ENCODE measurements around the gene CCDC137. TPM values are rescaled to one million over a fixed set of nuclear protein-coding genes. Genes with fewer than 3 reads are reported as not detected.
A peak's percentile ranks its signal among the peaks of the same experiment; 100 is the strongest.

Gene CCDC137
- total RNA-seq, 1 donor from 2014 or later = 41.3 TPM

- Mint-ChIP-seq H3K36me3 (ENCODE audit: low read depth) (peaks cover 37% of the 10 kb centered on the region), H3K27me3 (no peaks in the 10 kb centered on the region), H3K4me3 (peak overlapping the region; percentile 95), H3K4me1 (peaks cover 34% of the 10 kb centered on the region), H3K9me3 (no peaks in the 10 kb centered on the region), H3K27ac (peak overlapping the region; percentile 53)
- CTCF ChIA-PET = interaction anchor here (0.9 to 1.8 kb wide), 3 partner anchors 10 to 20 kb away, joined by 3 to 5 read pairs (median 3); partner anchors contain the start of gene MRPL12
- POLR2A ChIA-PET = interaction anchor here (1.0 to 3.1 kb wide), 6 partner anchors 8 to 1228 kb away, joined by 3 to 39 read pairs (median 9); partner anchors contain the start of genes CCDC137, MRPL12, OXLD1 and P4HB
- DNase-seq (no peak), ATAC-seq (ENCODE audit: low read depth) (no peak)
- intact Hi-C loops (cut with micrococcal nuclease) = loop anchor here (1.0 to 5.0 kb wide), 5 partner anchors 16 to 775 kb away; partner anchors contain the start of genes CCDC137, MRPL12, NARF and NPLOC4
- no peak for TF ChIP-seq CTCF (IDR thresholded peaks at IDR 0.05)
Measured at GRCh38 chr17:81682565-81683207, 16.1 kb downstream of the CCDC137 start.

GRCh38 chr17:81683208-81683583, 16.7 kb downstream of the CCDC137 start:
- Mint-ChIP-seq H3K36me3 (ENCODE audit: low read depth) (peaks cover 40% of the 10 kb centered on the region), H3K9me3 (no peaks in the 10 kb centered on the region), H3K27ac (peak overlapping the region; percentile 53), H3K27me3 (no peaks in the 10 kb centered on the region), H3K4me1 (peaks cover 34% of the 10 kb centered on the region), H3K4me3 (peak overlapping the region; percentile 95)
- no peak for TF ChIP-seq CTCF (IDR thresholded peaks at IDR 0.05)
- CTCF ChIA-PET = interaction anchor here (0.9 to 1.8 kb wide), 3 partner anchors 11 to 20 kb away, joined by 3 to 5 read pairs (median 3); partner anchors contain the start of gene MRPL12
- intact Hi-C loops (cut with micrococcal nuclease) = loop anchor here (1.0 to 5.0 kb wide), 5 partner anchors 17 to 774 kb away; partner anchors contain the start of genes CCDC137, MRPL12, NARF and NPLOC4
- POLR2A ChIA-PET = interaction anchor here (0.6 to 3.1 kb wide), 19 partner anchors 8 to 1228 kb away, joined by 3 to 39 read pairs (median 4); partner anchors contain the start of genes ARHGDIA, CCDC137, CEP131 and DUS1L
- DNase-seq (no peak), ATAC-seq (ENCODE audit: low read depth) (peak; percentile 13)

- H3K27me3 Mint-ChIP-seq = no peaks in the 10 kb centered on the region
- intact Hi-C loops (cut with micrococcal nuclease) = loop anchor here (1.0 to 5.0 kb wide), 5 partner anchors 18 to 773 kb away; partner anchors contain the start of genes CCDC137, MRPL12, NARF and NPLOC4
- CTCF ChIA-PET = interaction anchor here (0.9 to 1.8 kb wide), 3 partner anchors 11 to 19 kb away, joined by 3 to 5 read pairs (median 3); partner anchors contain the start of gene MRPL12
- H3K4me3 Mint-ChIP-seq = peak within 1 kb of the TSS; percentile 95
- peaks cover 44% of the 10 kb centered on the region for H3K36me3 Mint-ChIP-seq (ENCODE audit: low read depth)
- TF ChIP-seq CTCF (IDR thresholded peaks at IDR 0.05) = no peak
- POLR2A ChIA-PET = interaction anchor here (0.6 to 3.1 kb wide), 20 partner anchors 9 to 1229 kb away, joined by 3 to 39 read pairs (median 4); partner anchors contain the start of genes ARHGDIA, CCDC137, CEP131 and DUS1L
- ATAC-seq (ENCODE audit: low read depth) = peak; percentile 97
- H3K4me1 Mint-ChIP-seq = peaks cover 34% of the 10 kb centered on the region
- DNase-seq = peak; percentile 96
- peak within 1 kb of the TSS; percentile 91 for H3K27ac Mint-ChIP-seq
- no peaks in the 10 kb centered on the region for H3K9me3 Mint-ChIP-seq
Measured at GRCh38 chr17:81683584-81684441, 17.3 kb downstream of the CCDC137 start, which contains the start of the genes ARL16 and HGS. Gene ARL16 (minus strand): TSS chr17:81683797. CDS start chr17:81683753, 44 bp downstream. Gene HGS (plus strand): TSS chr17:81684011. CDS start chr17:81684067, 56 bp downstream.

GRCh38 chr17:81684442-81684911, 17.9 kb downstream of the CCDC137 start:
- ATAC-seq (ENCODE audit: low read depth) = no peak
- DNase-seq = no peak
- H3K9me3 Mint-ChIP-seq = no peaks in the 10 kb centered on the region
- ChIA-PET POLR2A (interaction anchor here (1.1 to 3.1 kb wide), 10 partner anchors 9 to 446 kb away, joined by 3 to 39 read pairs (median 6); partner anchors contain the start of genes ARHGDIA, CCDC137, MRPL12 and NDUFAF8), CTCF (interaction anchor here (1.8 kb wide), 1 partner anchor 19 kb away, joined by 5 read pairs; the partner anchor contains the start of gene MRPL12)
- no peaks in the 10 kb centered on the region for H3K27me3 Mint-ChIP-seq
- H3K27ac Mint-ChIP-seq = peak overlapping the region; percentile 56
- peaks cover 51% of the 10 kb centered on the region for H3K36me3 Mint-ChIP-seq (ENCODE audit: low read depth)
- TF ChIP-seq CTCF (IDR thresholded peaks at IDR 0.05) = no peak
- intact Hi-C loops (cut with micrococcal nuclease) = loop anchor here (5.0 kb wide), 1 partner anchor 773 kb away; the partner anchor contains the start of gene NARF
- H3K4me3 Mint-ChIP-seq = peak overlapping the region; percentile 85
- H3K4me1 Mint-ChIP-seq = peaks cover 32% of the 10 kb centered on the region
